Measurements from ENCODE around the gene GDAP2. TPM values are rescaled to one million over a fixed set of nuclear protein-coding genes. Genes with fewer than 3 reads are reported as not detected.

Gene GDAP2
- total RNA-seq, 1 donor from 2014 or later = 75.4 TPM

DNA sequence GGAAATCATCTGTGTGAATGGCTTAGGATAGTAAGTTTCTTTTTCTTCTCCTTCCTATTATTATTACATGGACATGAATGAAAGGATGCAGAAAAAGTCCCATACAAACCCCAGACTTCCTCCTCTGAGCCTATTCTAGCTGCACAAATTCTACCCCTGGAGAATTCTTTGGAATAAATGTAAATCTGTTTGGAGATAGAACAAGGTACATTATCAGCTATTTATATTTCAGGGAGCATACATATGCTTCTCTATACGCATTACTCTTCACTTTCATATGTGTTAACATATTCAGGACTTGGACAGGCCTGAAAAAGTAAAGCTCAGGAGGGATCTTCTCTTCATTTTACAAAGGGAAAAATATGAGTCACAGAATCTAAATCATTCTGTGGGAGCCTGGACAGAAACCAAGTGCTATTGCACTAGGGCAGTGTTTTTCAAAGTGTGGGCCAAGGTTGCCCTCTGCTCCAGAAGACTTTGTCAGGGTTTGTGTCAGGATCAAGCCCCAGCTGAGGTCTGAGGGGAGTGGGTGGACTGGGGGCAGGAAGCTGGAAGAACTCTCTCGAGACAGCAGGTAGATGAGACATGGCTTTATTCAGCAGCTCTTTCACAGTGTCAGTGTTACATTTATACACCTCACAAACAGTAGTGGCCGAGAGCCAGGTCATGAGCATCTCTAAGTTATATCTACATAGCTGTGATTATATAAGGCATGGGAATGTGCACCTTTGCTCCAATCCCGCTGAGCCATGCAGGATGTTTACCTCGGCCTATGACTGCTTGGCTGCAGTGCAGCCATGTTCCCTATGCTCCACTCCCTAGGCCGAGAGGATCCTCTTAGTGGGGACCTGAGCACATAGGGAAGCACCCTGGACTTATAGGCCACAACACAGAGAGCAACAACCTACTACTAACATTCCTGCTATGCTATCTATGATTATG lies 114.3 kb downstream of the GDAP2 start:
- DNase-seq (ENCODE audit: low spot score in 2 of 2) = no peak
- FAIRE-seq = no peak

Other genes with a start within 250 kb of the GDAP2 start
- gene WDR3, start 118 bp upstream of the GDAP2 start, total RNA-seq = 22.4 TPM

All from frontal cortex (tissue), 4 donors.